HepG2 (cell line): ENCODE results near the gene CDH12. TPM values are rescaled to one million over a fixed set of nuclear protein-coding genes. Genes with fewer than 3 reads are reported as not detected.

Source experiments
- ATAC-seq: fragments of 200-7000 bp; cut with Tn5 transposase; 3 replicates; pipeline ENCODE4 v1.9.1; 2020; ENCODE audit warnings: mild to moderate bottlenecking, moderate library complexity
- BruUV-seq: library from RNA; stranded (reverse); fragments of 400-500 nt; replicated peaks from 2 replicates; lab custom pipeline; 2021; lab: Mats Ljungman, UMichigan
- CTCF ChIA-PET: fragments of 300-600 bp; formaldehyde crosslinking; extraction: SDS; loops from one replicate; lab custom pipeline; 2021; ENCODE audit warnings: low total read pairs, inconsistent platforms, low intra/inter-chr PET ratio; lab: Yijun Ruan, JAX
- POLR2A ChIA-PET: fragments of 350-600 bp; sonication (Branson Sonifier 250); formaldehyde crosslinking; loops from one replicate; lab custom pipeline; 2020; ENCODE audit warnings: antibody characterized with exemption, inconsistent platforms; lab: Yijun Ruan, JAX
- DNase-seq: peaks from one replicate; pipeline ENCODE4 v3.0.0-alpha.2; 2015; ENCODE audit warnings: low spot score
- FAIRE-seq: peaks from 3 replicates; lab custom pipeline; 2011; peaks lifted over from hg19 to GRCh38; lab: Jason Lieb, UNC
- H2AFZ ChIP-seq: one replicate; pipeline ENCODE4 v1.6.1; 2011; ENCODE audit warnings: low read length, inconsistent platforms
- H3K27ac ChIP-seq: fragments of 300-600 bp; 3 replicates; pipeline ENCODE4 v1.8.0; 2011; ENCODE audit warnings: mixed run types, mild to moderate bottlenecking, mixed read lengths, low read length, inconsistent platforms; ENCODE audit not compliant: insufficient read depth; ENCODE audit errors: extremely low read length
- H3K27me3 ChIP-seq, 2 experiments: fragments of 200-600 bp in 1 of 2; 2 replicates in 1 of 2; 3 replicates in 1 of 2; pipeline versions ENCODE4 v1.6.0 to v1.8.0; 2011; ENCODE audit warnings: low read length in 2 of 2, mild to moderate bottlenecking in 2 of 2, moderate library complexity in 2 of 2, inconsistent platforms in 1 of 2; ENCODE audit not compliant: insufficient read depth in 2 of 2, control insufficient read depth in 1 of 2
- H3K36me3 ChIP-seq, 2 experiments: fragments of 200-600 bp in 1 of 2; replicated peaks in 1 of 2; 2 replicates in 1 of 2; 3 replicates in 1 of 2; pipeline versions ENCODE4 v1.5.1 to v1.8.0; 2011; ENCODE audit warnings: low read length in 2 of 2, inconsistent platforms in 1 of 2; ENCODE audit not compliant: insufficient read depth in 2 of 2, control insufficient read depth in 1 of 2
- H3K4me1 ChIP-seq: 2 replicates; pipeline ENCODE4 v1.5.1; 2012; ENCODE audit warnings: low read length, inconsistent platforms; ENCODE audit not compliant: insufficient read depth
- H3K4me2 ChIP-seq: 2 replicates; pipeline ENCODE4 v1.6.0; 2011; ENCODE audit warnings: low read depth, low read length, inconsistent platforms
- H3K4me3 ChIP-seq, 3 experiments: fragments of 200-600 bp in 1 of 3; sonication (generic), shearing (Covaris generic) in 1 of 3; replicated peaks in 1 of 3; 2 replicates each; pipeline ENCODE4 v1.5.1; 2011 to 2016; ENCODE audit warnings: low read length in 3 of 3, inconsistent platforms in 2 of 3, low read depth in 2 of 3, mild to moderate bottlenecking in 2 of 3, control low read depth in 1 of 3, mixed read lengths in 1 of 3; ENCODE audit not compliant: insufficient read depth in 1 of 3
- H3K79me2 ChIP-seq: one replicate; pipeline ENCODE4 v1.6.1; 2011; ENCODE audit warnings: low read length, inconsistent platforms; ENCODE audit not compliant: insufficient read depth
- H3K9ac ChIP-seq: 2 replicates; pipeline ENCODE4 v1.6.0; 2011; ENCODE audit warnings: mild to moderate bottlenecking, low read depth, low read length, inconsistent platforms; ENCODE audit not compliant: insufficient read depth
- H3K9me3 ChIP-seq: 2 replicates; pipeline ENCODE4 v1.5.1; 2012; ENCODE audit warnings: mild to moderate bottlenecking, low read length
- H4K20me1 ChIP-seq: 2 replicates; pipeline ENCODE4 v1.6.0; 2011; ENCODE audit warnings: inconsistent platforms, mild to moderate bottlenecking, low read length, moderate library complexity; ENCODE audit not compliant: insufficient read depth
- HNRNPUL1 ChIP-seq: fragments of 200-400 bp; formaldehyde crosslinking; IDR thresholded peaks from 2 replicates; pipeline ENCODE4 v1.6.1; 2017; ENCODE audit warnings: low read depth, mild to moderate bottlenecking, low read length, moderate library complexity
- ZFAT ChIP-seq: sonication (generic); formaldehyde crosslinking; conservative IDR thresholded peaks from 2 replicates; pipeline ENCODE4 v1.8.1; 2023; ENCODE audit warnings: missing genetic modification reagents, inconsistent platforms
- WGBS: methylation state at CpG from one replicate; pipeline ENCODE4 v1.1.6; 2017; ENCODE audit warnings: low lambda C conversion rate; 5-methylcytosine and 5-hydroxymethylcytosine counted together
- in situ Hi-C: cut with HindIII; loops from 2 replicates; pipeline ENCODE4 v1.10.0; 2017; ENCODE audit warnings: low pct_unique_long_range_greater_than_20kb; ENCODE audit not compliant: extremely low pct_ligation_motif_present
- intact Hi-C: fragments of 100-400 bp; cut with micrococcal nuclease; formaldehyde crosslinking; loops from one replicate; pipeline ENCODE4 v1.10.0; 2022; ENCODE audit not compliant: unreplicated experiment
- polyA plus RNA-seq, 8 experiments: library from polyadenylated mRNA; depleted of rRNA in 3 of 8; stranded (reverse) in 7 of 8; unstranded in 1 of 8; fragments of >200 nt; fragmentation: Illumina TruSeq in 4 of 8; extraction: Trizol in 4 of 8; gene quantifications; 2 replicates each; pipeline versions ENCODE4 v1.2.1 to v1.2.3, GENCODE V29; 2011 to 2016; ENCODE audit warnings: low read depth in 4 of 8, missing spikeins in 1 of 8, mixed read lengths in 1 of 8; ENCODE audit not compliant: insufficient read depth in 1 of 8
- total RNA-seq, 5 experiments: library from RNA; depleted of rRNA; stranded (reverse); fragments of >200 nt; fragmentation: Illumina TruSeq; extraction: Trizol; gene quantifications; 2 replicates each; pipeline ENCODE4 v1.2.3, GENCODE V29; 2016; ENCODE audit warnings: low read depth in 1 of 5
- TF ChIP-seq, protein P1 (sequence below): sonication (generic); formaldehyde crosslinking; IDR thresholded peaks from 2 replicates; pipeline ENCODE4 v1.4.0; 2020; ENCODE audit warnings: missing genetic modification reagents
- TF ChIP-seq, protein P2 (sequence below): sonication (generic); formaldehyde crosslinking; IDR thresholded peaks from 2 replicates; pipeline ENCODE4 v1.4.0; 2020; ENCODE audit warnings: missing genetic modification reagents, borderline replicate concordance
- TF ChIP-seq, protein P3 (sequence below): sonication (generic); formaldehyde crosslinking; IDR thresholded peaks from 2 replicates; pipeline ENCODE4 v1.5.1; 2020; ENCODE audit warnings: mild to moderate bottlenecking, missing genetic modification reagents
- TF ChIP-seq, protein P4 (sequence below): sonication (generic); formaldehyde crosslinking; IDR thresholded peaks from 2 replicates; pipeline ENCODE4 v1.5.1; 2020; ENCODE audit warnings: mild to moderate bottlenecking, missing genetic modification reagents, moderate library complexity
- TF ChIP-seq, protein P5 (sequence below): sonication (generic); formaldehyde crosslinking; IDR thresholded peaks from 2 replicates; pipeline ENCODE4 v1.4.0; 2020; ENCODE audit warnings: missing genetic modification reagents

CDH12 gene
- total and polyA plus RNA-seq, 2 of the 13 experiments (the other 11 are each of a cell fraction or from before 2014, with no cell fraction given), result not detected

DNA sequence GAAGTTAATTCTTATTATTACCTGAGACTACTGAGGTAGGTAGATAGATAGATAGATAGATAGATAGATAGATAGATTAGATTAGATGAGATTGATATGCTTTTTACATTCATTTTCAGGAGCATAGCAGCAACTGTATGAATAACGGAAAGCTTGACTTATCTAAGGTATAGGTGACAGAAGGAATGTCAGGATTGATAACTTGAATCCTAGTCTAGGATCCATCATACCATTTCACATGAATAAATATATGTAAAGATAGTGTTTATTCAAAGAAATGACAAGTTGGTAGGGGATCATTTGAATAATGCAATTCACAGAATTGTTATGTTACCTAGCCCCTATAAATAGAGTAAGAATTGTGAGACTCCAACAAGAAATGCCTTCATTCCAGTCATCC lies 1008.2 kb downstream of the CDH12 start:
- no peak overlapping the region for H3K4me3 ChIP-seq
- no peaks in the 10 kb centered on the region for H3K27me3 ChIP-seq
- no peak for DNase-seq
- no peaks in the 10 kb centered on the region for H3K4me1 ChIP-seq
- H3K36me3 ChIP-seq, result no peaks in the 10 kb centered on the region
- H4K20me1 ChIP-seq, result no peaks in the 10 kb centered on the region
- no peak overlapping the region for H3K4me2 ChIP-seq
- WGBS, result 0% methylated on average over 1 of the region's 1 CpG
- H3K79me2 ChIP-seq, result no peaks in the 10 kb centered on the region
- in situ Hi-C loops, result no loop called here
- intact Hi-C loops, result no loop called here
- H3K9ac ChIP-seq, result no peak overlapping the region
- no peak for FAIRE-seq
- BruUV-seq, result no TSS peak
- ATAC-seq, result no peak
- H3K27ac ChIP-seq, result no peak overlapping the region
- H3K9me3 ChIP-seq, result no peaks in the 10 kb centered on the region
- POLR2A ChIA-PET, result no interaction called here
- H2AFZ ChIP-seq, result no peak overlapping the region
- CTCF ChIA-PET, result no interaction called here
- TF ChIP-seq, protein P1, sequence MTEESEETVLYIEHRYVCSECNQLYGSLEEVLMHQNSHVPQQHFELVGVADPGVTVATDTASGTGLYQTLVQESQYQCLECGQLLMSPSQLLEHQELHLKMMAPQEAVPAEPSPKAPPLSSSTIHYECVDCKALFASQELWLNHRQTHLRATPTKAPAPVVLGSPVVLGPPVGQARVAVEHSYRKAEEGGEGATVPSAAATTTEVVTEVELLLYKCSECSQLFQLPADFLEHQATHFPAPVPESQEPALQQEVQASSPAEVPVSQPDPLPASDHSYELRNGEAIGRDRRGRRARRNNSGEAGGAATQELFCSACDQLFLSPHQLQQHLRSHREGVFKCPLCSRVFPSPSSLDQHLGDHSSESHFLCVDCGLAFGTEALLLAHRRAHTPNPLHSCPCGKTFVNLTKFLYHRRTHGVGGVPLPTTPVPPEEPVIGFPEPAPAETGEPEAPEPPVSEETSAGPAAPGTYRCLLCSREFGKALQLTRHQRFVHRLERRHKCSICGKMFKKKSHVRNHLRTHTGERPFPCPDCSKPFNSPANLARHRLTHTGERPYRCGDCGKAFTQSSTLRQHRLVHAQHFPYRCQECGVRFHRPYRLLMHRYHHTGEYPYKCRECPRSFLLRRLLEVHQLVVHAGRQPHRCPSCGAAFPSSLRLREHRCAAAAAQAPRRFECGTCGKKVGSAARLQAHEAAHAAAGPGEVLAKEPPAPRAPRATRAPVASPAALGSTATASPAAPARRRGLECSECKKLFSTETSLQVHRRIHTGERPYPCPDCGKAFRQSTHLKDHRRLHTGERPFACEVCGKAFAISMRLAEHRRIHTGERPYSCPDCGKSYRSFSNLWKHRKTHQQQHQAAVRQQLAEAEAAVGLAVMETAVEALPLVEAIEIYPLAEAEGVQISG (CRISPR knock-in tag), result no peak
- TF ChIP-seq, protein P2, sequence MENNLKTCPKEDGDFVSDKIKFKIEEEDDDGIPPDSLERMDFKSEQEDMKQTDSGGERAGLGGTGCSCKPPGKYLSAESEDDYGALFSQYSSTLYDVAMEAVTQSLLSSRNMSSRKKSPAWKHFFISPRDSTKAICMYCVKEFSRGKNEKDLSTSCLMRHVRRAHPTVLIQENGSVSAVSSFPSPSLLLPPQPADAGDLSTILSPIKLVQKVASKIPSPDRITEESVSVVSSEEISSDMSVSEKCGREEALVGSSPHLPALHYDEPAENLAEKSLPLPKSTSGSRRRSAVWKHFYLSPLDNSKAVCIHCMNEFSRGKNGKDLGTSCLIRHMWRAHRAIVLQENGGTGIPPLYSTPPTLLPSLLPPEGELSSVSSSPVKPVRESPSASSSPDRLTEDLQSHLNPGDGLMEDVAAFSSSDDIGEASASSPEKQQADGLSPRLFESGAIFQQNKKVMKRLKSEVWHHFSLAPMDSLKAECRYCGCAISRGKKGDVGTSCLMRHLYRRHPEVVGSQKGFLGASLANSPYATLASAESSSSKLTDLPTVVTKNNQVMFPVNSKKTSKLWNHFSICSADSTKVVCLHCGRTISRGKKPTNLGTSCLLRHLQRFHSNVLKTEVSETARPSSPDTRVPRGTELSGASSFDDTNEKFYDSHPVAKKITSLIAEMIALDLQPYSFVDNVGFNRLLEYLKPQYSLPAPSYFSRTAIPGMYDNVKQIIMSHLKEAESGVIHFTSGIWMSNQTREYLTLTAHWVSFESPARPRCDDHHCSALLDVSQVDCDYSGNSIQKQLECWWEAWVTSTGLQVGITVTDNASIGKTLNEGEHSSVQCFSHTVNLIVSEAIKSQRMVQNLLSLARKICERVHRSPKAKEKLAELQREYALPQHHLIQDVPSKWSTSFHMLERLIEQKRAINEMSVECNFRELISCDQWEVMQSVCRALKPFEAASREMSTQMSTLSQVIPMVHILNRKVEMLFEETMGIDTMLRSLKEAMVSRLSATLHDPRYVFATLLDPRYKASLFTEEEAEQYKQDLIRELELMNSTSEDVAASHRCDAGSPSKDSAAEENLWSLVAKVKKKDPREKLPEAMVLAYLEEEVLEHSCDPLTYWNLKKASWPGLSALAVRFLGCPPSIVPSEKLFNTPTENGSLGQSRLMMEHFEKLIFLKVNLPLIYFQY (CRISPR knock-in tag), result no peak
- TF ChIP-seq ZFAT (CRISPR knock-in tag) (no peak), HNRNPUL1 (no peak)
- TF ChIP-seq, protein P3, sequence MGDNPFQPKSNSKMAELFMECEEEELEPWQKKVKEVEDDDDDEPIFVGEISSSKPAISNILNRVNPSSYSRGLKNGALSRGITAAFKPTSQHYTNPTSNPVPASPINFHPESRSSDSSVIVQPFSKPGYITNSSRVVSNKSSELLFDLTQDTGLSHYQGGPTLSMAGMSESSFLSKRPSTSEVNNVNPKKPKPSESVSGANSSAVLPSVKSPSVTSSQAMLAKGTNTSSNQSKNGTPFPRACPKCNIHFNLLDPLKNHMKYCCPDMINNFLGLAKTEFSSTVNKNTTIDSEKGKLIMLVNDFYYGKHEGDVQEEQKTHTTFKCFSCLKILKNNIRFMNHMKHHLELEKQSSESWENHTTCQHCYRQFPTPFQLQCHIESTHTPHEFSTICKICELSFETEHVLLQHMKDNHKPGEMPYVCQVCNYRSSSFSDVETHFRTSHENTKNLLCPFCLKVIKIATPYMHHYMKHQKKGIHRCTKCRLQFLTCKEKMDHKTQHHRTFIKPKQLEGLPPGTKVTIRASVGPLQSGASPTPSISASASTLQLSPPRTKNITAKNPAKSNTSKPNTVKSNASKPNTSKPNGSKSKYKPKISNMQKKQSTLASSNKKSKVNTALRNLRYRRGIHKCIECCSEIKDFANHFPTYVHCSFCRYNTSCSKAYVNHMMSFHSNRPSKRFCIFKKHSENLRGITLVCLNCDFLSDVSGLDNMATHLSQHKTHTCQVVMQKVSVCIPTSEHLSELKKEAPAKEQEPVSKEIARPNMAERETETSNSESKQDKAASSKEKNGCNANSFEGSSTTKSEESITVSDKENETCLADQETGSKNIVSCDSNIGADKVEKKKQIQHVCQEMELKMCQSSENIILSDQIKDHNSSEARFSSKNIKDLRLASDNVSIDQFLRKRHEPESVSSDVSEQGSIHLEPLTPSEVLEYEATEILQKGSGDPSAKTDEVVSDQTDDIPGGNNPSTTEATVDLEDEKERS (CRISPR knock-in tag), result no peak
- TF ChIP-seq, protein P4, sequence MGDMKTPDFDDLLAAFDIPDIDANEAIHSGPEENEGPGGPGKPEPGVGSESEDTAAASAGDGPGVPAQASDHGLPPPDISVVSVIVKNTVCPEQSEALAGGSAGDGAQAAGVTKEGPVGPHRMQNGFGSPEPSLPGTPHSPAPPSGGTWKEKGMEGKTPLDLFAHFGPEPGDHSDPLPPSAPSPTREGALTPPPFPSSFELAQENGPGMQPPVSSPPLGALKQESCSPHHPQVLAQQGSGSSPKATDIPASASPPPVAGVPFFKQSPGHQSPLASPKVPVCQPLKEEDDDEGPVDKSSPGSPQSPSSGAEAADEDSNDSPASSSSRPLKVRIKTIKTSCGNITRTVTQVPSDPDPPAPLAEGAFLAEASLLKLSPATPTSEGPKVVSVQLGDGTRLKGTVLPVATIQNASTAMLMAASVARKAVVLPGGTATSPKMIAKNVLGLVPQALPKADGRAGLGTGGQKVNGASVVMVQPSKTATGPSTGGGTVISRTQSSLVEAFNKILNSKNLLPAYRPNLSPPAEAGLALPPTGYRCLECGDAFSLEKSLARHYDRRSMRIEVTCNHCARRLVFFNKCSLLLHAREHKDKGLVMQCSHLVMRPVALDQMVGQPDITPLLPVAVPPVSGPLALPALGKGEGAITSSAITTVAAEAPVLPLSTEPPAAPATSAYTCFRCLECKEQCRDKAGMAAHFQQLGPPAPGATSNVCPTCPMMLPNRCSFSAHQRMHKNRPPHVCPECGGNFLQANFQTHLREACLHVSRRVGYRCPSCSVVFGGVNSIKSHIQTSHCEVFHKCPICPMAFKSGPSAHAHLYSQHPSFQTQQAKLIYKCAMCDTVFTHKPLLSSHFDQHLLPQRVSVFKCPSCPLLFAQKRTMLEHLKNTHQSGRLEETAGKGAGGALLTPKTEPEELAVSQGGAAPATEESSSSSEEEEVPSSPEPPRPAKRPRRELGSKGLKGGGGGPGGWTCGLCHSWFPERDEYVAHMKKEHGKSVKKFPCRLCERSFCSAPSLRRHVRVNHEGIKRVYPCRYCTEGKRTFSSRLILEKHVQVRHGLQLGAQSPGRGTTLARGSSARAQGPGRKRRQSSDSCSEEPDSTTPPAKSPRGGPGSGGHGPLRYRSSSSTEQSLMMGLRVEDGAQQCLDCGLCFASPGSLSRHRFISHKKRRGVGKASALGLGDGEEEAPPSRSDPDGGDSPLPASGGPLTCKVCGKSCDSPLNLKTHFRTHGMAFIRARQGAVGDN (CRISPR knock-in tag), result no peak
- TF ChIP-seq, protein P5, sequence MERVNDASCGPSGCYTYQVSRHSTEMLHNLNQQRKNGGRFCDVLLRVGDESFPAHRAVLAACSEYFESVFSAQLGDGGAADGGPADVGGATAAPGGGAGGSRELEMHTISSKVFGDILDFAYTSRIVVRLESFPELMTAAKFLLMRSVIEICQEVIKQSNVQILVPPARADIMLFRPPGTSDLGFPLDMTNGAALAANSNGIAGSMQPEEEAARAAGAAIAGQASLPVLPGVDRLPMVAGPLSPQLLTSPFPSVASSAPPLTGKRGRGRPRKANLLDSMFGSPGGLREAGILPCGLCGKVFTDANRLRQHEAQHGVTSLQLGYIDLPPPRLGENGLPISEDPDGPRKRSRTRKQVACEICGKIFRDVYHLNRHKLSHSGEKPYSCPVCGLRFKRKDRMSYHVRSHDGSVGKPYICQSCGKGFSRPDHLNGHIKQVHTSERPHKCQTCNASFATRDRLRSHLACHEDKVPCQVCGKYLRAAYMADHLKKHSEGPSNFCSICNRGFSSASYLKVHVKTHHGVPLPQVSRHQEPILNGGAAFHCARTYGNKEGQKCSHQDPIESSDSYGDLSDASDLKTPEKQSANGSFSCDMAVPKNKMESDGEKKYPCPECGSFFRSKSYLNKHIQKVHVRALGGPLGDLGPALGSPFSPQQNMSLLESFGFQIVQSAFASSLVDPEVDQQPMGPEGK, result no peak
